K562 (cell line): ENCODE measurements around the gene SMARCD2. TPM values are rescaled to one million over a fixed set of nuclear protein-coding genes. Genes with fewer than 3 reads are reported as not detected.
A peak's percentile ranks its signal among the peaks of the same experiment; 100 is the strongest.

Experiments used
- ARID1B ChIP-seq: fragments of 450-650 bp; IDR thresholded peaks from 2 replicates; pipeline ENCODE4 v1.6.1; 2016; ENCODE audit warnings: antibody characterized with exemption, mild to moderate bottlenecking, inconsistent platforms
- EP400 ChIP-seq: fragments of 450-650 bp; IDR thresholded peaks from 2 replicates; pipeline ENCODE4 v1.6.1; 2017; ENCODE audit warnings: antibody characterized with exemption, mild to moderate bottlenecking, moderate library complexity
- FOXK2 ChIP-seq, 2 experiments: fragments of 450-650 bp; IDR thresholded peaks in 1 of 2; conservative IDR thresholded peaks in 1 of 2; 2 replicates each; pipeline ENCODE4 v1.6.1; 2016; ENCODE audit warnings: low read depth in 2 of 2, mild to moderate bottlenecking in 1 of 2
- JUN ChIP-seq, 2 experiments: sonication (generic) in 1 of 2; formaldehyde crosslinking in 1 of 2; IDR thresholded peaks; 2 replicates each; pipeline versions ENCODE4 v1.6.1 to v1.8.0; 2012 to 2022; ENCODE audit warnings: borderline replicate concordance in 2 of 2, mild to moderate bottlenecking in 2 of 2, improper control_type of control experiment in 1 of 2, low read depth in 1 of 2, low read length in 1 of 2, missing genetic modification reagents in 1 of 2
- LARP7 ChIP-seq: fragments of 450-650 bp; IDR thresholded peaks from 2 replicates; pipeline ENCODE4 v1.6.1; 2016
- SMARCB1 ChIP-seq: IDR thresholded peaks from 2 replicates; pipeline ENCODE4 v1.6.1; 2011; ENCODE audit warnings: improper control_type of control experiment, low read depth; ENCODE audit not compliant: insufficient read length
- TCF7L2 ChIP-seq: fragments of 150-350 bp; IDR thresholded peaks from 2 replicates; pipeline ENCODE4 v1.6.1; 2016; ENCODE audit warnings: low read depth, mild to moderate bottlenecking, low read length, moderate library complexity
- ZNF551 ChIP-seq: fragments of 250-450 bp; sonication (Bioruptor Pico); IDR thresholded peaks from 2 replicates; pipeline ENCODE4 v1.5.0; 2021; ENCODE audit warnings: mild to moderate bottlenecking, moderate library complexity
- ZNF75A ChIP-seq: fragments of 450-650 bp; formaldehyde crosslinking; IDR thresholded peaks from 2 replicates; pipeline ENCODE4 v1.4.0; 2020; ENCODE audit warnings: mild to moderate bottlenecking
- polyA plus RNA-seq, 8 experiments: library from polyadenylated mRNA; depleted of rRNA in 4 of 8; stranded (reverse) in 5 of 8; unstranded in 3 of 8; fragments of >200 nt; fragmentation: Nextera tagmentation in 2 of 8; fragmentation: Illumina TruSeq in 1 of 8; extraction: Ambion mirVana in 2 of 8; extraction: Trizol in 1 of 8; gene quantifications; 2 replicates each; pipeline versions ENCODE4 v1.2.1 to v1.2.3, GENCODE V29; 2011 to 2014; ENCODE audit warnings: inconsistent platforms in 1 of 8, missing spikeins in 1 of 8
- total RNA-seq, 7 experiments: library from RNA; depleted of rRNA in 6 of 7; stranded (reverse); fragments of >200 nt in 6 of 7; fragmentation: Illumina TruSeq in 2 of 7; extraction: Trizol in 2 of 7; gene quantifications; 2 replicates each; pipeline versions ENCODE4 v1.2.1 to v1.2.3, GENCODE V29; 2011 to 2021; ENCODE audit warnings: low replicate concordance in 1 of 7
- TF ChIP-seq, protein P1 (sequence below): fragments of 250-450 bp; sonication (Bioruptor Pico); IDR thresholded peaks from 2 replicates; pipeline ENCODE4 v1.8.0; 2022; ENCODE audit warnings: inconsistent platforms, mild to moderate bottlenecking, moderate library complexity, borderline replicate concordance
- TF ChIP-seq, protein P2 (sequence below), 2 experiments: fragments of 450-650 bp; formaldehyde crosslinking in 1 of 2; IDR thresholded peaks; 2 replicates each; pipeline versions ENCODE4 v1.4.0 to v1.6.1; 2014 to 2020; ENCODE audit warnings: mild to moderate bottlenecking in 2 of 2, borderline replicate concordance in 1 of 2, low read depth in 1 of 2
- TF ChIP-seq, protein P3 (sequence below): fragments of 450-650 bp; IDR thresholded peaks from 2 replicates; pipeline ENCODE4 v1.7.1; 2018; ENCODE audit warnings: mild to moderate bottlenecking, low read depth; ENCODE audit not compliant: partially characterized antibody
- TF ChIP-seq, protein P4 (sequence below): fragments of 250-450 bp; sonication (Bioruptor Pico); IDR thresholded peaks from 2 replicates; pipeline ENCODE4 v1.9.0; 2021; ENCODE audit warnings: mild to moderate bottlenecking

The SMARCD2 gene
- total and polyA plus RNA-seq, 9 of the 15 experiments (the other 6 are each of a cell fraction or from before 2014, with no cell fraction given): 1.7 to 114 (median 90.3) TPM

DNA sequence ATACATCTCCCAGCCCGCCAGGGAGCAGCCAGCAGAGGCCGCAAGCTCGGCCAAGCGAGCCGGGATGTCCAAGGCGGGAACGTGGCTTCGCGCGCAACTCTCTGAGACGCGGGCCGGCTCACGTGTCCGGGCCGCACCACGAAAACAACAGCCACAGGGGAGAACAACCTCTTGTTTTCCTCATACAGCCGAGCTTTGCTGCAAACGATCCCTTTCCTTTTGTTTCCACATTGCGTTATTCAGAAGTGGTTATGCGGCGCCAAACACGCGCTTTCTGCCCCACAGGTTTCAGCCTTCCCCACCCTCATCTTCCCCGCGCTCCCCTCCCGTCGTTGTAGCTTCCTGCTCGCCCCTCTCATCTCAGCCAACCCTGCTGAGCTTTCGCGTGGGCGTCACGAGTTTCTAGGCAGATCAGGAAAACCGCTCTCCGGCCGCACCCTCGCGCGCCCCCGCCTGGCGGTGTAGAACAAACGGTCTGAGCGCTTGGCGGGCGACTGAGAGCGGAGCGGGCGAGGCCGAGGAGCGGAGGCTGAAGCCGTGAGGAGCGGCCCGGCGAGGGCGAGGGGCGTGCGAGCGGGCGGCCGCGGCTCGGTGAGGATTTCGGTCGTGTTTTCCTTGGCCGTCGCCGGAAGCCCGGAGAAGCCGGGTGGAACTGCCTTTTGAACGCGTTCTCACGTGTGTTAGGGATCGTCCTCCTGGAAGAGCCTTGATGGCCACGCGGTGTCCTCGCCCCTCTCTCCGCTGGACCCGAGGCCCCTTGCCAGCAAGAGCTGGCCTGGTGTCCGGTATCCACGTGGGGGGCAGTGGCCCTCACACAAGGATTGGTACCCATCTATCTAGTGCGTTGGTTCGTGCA, 6.6 kb upstream of the SMARCD2 start (continued):
- TF ChIP-seq, protein P1, sequence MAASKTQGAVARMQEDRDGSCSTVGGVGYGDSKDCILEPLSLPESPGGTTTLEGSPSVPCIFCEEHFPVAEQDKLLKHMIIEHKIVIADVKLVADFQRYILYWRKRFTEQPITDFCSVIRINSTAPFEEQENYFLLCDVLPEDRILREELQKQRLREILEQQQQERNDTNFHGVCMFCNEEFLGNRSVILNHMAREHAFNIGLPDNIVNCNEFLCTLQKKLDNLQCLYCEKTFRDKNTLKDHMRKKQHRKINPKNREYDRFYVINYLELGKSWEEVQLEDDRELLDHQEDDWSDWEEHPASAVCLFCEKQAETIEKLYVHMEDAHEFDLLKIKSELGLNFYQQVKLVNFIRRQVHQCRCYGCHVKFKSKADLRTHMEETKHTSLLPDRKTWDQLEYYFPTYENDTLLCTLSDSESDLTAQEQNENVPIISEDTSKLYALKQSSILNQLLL: no peak
- TF ChIP-seq, protein P2, sequence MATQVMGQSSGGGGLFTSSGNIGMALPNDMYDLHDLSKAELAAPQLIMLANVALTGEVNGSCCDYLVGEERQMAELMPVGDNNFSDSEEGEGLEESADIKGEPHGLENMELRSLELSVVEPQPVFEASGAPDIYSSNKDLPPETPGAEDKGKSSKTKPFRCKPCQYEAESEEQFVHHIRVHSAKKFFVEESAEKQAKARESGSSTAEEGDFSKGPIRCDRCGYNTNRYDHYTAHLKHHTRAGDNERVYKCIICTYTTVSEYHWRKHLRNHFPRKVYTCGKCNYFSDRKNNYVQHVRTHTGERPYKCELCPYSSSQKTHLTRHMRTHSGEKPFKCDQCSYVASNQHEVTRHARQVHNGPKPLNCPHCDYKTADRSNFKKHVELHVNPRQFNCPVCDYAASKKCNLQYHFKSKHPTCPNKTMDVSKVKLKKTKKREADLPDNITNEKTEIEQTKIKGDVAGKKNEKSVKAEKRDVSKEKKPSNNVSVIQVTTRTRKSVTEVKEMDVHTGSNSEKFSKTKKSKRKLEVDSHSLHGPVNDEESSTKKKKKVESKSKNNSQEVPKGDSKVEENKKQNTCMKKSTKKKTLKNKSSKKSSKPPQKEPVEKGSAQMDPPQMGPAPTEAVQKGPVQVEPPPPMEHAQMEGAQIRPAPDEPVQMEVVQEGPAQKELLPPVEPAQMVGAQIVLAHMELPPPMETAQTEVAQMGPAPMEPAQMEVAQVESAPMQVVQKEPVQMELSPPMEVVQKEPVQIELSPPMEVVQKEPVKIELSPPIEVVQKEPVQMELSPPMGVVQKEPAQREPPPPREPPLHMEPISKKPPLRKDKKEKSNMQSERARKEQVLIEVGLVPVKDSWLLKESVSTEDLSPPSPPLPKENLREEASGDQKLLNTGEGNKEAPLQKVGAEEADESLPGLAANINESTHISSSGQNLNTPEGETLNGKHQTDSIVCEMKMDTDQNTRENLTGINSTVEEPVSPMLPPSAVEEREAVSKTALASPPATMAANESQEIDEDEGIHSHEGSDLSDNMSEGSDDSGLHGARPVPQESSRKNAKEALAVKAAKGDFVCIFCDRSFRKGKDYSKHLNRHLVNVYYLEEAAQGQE (IDR thresholded peaks at IDR 0.05; ENCODE audit: borderline replicate concordance): peak; percentile 50; the same call in 1 of the 2 replicates
- TF ChIP-seq, protein P2 (CRISPR knock-in tag; IDR thresholded peaks at IDR 0.05; ENCODE audit: low read depth): 0 out of 2 replicates have a peak, but pooled peaks have one; percentile 23
- TF ChIP-seq TCF7L2 (peak; percentile 97), SMARCB1 (no peak), LARP7 (no peak), ZNF75A (CRISPR knock-in tag) (peak; percentile 67; the same call in 1 of the 2 replicates), JUN (IDR thresholded peaks at IDR 0.05; ENCODE audit: borderline replicate concordance, low read depth, low read length) (peak; percentile 67; the same call in 1 of the 2 replicates), JUN (CRISPR knock-in tag; IDR thresholded peaks at IDR 0.05; ENCODE audit: borderline replicate concordance) (peak; percentile 92; the same call in 1 of the 2 replicates), EP400 (peak; percentile 95), FOXK2 (conservative IDR thresholded peaks at IDR 0.05 in 1 of 2, IDR thresholded peaks at IDR 0.05 in 1 of 2; ENCODE audit: low read depth in 2 of 2) (peak; percentile 76 to 100), ZNF551 (CRISPR knock-in tag) (no peak), ARID1B (peak; percentile 37)
- TF ChIP-seq, protein P3, sequence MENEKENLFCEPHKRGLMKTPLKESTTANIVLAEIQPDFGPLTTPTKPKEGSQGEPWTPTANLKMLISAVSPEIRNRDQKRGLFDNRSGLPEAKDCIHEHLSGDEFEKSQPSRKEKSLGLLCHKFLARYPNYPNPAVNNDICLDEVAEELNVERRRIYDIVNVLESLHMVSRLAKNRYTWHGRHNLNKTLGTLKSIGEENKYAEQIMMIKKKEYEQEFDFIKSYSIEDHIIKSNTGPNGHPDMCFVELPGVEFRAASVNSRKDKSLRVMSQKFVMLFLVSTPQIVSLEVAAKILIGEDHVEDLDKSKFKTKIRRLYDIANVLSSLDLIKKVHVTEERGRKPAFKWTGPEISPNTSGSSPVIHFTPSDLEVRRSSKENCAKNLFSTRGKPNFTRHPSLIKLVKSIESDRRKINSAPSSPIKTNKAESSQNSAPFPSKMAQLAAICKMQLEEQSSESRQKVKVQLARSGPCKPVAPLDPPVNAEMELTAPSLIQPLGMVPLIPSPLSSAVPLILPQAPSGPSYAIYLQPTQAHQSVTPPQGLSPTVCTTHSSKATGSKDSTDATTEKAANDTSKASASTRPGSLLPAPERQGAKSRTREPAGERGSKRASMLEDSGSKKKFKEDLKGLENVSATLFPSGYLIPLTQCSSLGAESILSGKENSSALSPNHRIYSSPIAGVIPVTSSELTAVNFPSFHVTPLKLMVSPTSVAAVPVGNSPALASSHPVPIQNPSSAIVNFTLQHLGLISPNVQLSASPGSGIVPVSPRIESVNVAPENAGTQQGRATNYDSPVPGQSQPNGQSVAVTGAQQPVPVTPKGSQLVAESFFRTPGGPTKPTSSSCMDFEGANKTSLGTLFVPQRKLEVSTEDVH: peak; percentile 92
- TF ChIP-seq, protein P4, sequence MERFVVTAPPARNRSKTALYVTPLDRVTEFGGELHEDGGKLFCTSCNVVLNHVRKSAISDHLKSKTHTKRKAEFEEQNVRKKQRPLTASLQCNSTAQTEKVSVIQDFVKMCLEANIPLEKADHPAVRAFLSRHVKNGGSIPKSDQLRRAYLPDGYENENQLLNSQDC (CRISPR knock-in tag): no peak
